ENCODE results near the gene C20orf204. TPM values are rescaled to one million over a fixed set of nuclear protein-coding genes. Genes with fewer than 3 reads are reported as not detected.

The C20orf204 gene
- total RNA-seq, 1 experiment from 2014 or later, result not detected

DNA sequence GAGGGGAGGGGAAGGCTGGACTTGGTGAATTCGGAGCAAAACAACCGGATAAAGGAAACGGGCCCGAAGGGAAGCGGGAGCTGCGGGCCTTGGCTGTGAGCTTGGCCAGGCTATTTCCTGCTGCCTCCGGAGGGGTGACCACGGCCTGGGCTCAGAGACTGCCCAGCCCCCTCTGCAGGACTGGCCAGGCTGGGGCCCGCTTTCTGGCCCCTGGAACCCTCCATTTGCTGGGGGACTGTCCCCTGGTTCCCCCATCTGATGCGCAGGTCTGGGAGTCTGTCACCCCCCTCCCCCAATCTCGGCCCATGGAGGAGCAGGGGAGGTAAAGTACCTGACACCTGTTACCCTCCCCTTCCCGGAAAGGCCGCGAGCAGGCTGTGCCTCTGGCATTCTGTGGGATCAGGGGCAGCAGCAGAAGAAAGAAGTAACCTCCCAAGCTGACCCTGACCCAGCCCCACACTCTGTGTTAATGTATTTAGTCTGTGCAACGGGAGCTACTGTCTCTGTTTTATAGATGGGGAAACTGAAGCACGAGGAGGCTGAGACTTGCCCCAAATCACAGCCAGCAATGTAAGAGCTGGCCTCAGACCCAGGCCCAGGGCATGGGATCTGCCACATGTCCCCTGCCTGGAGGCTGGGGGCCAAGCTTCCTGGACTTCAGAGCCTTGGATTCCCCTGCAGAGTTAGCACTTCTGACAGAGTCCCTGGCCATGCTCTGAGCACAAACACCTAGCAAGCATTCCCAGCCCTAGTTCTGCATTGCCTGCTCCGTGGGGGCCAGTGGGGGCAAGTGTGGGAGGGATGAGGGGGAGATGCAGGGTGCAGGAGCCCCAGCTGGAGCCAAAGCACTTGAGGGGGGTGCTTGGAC, 3.5 kb downstream of the C20orf204 start:
- in situ Hi-C loops (cut with HindIII; ENCODE audit: low pct_unique_long_range_greater_than_20kb, low sequenced_read_pairs), result no loop called here
- DNase-seq (ENCODE audit: low read depth), result no peak

DNA sequence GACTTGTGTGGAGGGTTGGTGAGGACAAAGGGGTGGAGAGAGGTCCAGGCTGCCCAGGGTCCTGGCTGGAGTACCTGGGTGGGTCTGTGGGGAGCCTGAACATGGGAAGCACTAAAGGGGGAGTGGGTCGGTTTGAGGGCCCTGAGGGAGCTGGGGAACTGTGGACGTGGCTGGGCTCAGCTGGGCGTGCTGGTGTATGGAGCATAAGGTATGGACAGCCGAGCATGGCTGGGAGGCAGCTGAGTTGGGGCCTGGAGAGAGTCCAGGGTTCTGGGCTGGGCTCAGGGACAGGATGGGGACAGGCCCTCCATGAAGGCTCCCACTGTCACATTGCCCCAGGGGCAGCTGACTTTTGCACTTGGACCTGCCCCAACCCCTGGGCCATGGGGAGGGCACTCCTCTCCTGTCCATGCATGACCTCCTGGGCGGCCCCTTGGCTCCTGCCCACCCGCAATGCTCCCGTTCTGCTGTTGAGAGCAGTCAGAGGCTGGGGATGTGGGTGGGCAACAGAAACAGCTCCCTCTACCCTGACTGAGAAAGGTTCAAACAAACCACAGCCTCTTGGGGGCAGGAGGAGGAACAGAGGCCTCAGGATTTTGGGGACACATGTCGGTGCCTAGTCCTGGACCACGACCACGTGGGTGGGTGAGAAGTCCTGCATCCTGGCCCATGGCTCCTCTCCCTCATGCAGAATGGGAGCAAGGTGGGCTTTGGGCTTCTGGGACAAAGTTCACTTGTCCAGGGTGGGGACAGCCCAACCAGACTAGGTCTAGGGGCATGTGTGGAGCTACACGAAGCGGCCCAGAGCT, 4.5 kb downstream of the C20orf204 start:
- in situ Hi-C loops (cut with HindIII; ENCODE audit: low pct_unique_long_range_greater_than_20kb, low sequenced_read_pairs), result no loop called here
- no peak for DNase-seq (ENCODE audit: low read depth)

DNA sequence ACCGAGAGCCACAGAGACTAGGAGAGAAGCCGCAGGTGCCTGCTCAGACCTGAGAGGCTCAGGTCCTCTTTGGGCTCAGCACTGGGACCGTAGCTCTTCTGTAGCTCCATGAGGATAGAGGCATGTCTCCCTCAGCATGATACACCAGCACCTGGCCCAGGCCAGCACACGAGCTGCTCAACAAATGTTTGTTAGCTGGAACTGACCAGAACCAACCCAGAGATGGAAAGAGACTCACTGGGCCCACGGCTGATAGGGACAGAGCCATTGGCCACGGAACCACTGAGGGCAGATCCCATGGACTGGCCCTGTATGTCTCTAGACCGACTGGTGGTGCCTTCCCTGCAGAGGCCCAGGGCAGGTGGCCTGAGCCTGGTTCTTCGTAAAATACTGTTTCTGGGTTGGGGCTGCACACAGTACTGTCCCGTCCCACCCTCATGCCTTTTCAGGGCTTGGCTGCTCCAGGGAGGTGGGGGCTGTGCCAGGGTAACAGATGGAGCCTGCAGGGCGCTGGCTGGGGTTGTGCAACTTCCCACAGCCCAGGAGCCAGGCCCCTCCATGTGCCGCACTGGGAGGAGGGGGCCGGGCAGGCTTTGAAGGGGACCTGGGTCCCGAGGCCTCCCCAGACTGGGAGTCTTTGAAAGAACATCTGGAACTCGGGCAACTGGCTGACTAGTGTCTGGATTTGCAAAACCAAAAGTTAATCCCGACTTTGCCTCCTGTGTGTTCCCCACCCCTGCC, 5.2 kb downstream of the C20orf204 start:
- in situ Hi-C loops (cut with HindIII; ENCODE audit: low pct_unique_long_range_greater_than_20kb, low sequenced_read_pairs), result no loop called here
- DNase-seq (ENCODE audit: low read depth), result no peak

DNA sequence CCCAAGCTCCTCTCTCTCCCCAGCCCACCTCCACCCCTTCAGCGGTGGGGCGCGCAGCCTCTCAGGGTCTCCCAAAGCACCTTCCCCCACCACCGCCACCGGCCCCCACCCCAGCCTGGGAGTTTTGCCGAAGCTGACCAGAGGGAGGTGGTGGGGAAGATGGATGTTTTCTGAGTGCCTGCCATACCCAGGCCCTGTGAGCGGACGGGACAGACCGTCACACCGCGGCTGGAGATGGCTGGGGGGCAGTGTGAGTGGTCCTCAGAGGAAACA, 5.7 kb downstream of the C20orf204 start:
- no peak for DNase-seq (ENCODE audit: low read depth)
- in situ Hi-C loops (cut with HindIII; ENCODE audit: low pct_unique_long_range_greater_than_20kb, low sequenced_read_pairs), result no loop called here

DNA sequence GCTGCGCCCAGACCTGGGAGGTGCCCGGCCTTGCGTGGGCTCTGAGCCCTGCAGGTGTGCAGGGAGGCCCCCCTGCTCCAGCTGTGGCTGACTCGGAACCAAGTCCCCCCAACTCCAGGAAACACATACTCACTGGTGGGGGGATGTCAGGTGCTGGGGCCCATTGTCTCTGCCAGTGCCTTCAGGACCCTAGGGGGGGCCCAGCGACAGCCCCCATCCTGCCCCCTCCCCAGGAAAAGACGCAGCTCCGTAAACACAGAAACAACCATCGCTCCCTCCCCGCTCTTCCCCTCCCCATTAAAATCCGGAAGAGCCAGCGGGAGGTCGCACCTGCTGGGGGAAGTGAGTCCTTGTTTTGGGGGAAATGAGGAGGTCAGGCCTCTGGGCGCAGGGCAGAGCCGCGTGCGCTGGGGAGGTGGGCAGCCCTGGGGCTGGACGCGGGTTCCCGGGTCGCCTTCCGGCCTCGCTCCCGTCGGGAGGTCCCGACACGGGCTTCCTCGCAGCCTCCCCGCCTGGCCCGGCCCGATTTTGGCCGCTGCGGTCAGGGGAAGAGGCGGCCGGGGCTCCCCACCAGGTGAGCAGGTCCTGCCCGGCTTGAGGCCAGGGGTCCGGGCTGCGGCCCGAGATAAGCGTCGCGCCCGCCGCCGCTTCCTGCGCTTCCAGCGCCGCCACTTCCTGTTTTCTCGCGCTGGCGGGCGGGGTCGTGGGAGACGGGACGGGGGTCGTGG, 6.2 kb downstream of the C20orf204 start:
- in situ Hi-C loops (cut with HindIII; ENCODE audit: low pct_unique_long_range_greater_than_20kb, low sequenced_read_pairs), result no loop called here
- no peak for DNase-seq (ENCODE audit: low read depth)

DNA sequence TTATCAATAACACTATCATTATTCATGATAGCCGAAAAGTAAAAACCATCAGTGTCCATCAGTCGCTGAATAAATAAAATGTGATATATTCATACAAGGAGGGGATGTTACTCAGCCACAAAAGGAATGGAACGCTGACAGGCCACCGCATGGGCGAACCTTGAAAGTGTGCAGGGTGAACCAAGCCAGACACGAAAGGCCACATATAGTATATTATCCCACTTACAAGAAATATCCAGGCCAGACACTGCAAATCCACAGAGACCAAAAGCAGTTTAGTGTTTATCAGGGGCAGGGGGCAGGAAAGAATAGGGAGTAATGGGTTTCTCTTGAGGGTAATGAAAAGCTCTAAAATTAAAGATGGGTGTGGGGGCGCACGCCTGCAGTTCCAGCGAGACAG, 7.8 kb downstream of the C20orf204 start:
- in situ Hi-C loops (cut with HindIII; ENCODE audit: low pct_unique_long_range_greater_than_20kb, low sequenced_read_pairs), result no loop called here
- DNase-seq (ENCODE audit: low read depth), result no peak

DNA sequence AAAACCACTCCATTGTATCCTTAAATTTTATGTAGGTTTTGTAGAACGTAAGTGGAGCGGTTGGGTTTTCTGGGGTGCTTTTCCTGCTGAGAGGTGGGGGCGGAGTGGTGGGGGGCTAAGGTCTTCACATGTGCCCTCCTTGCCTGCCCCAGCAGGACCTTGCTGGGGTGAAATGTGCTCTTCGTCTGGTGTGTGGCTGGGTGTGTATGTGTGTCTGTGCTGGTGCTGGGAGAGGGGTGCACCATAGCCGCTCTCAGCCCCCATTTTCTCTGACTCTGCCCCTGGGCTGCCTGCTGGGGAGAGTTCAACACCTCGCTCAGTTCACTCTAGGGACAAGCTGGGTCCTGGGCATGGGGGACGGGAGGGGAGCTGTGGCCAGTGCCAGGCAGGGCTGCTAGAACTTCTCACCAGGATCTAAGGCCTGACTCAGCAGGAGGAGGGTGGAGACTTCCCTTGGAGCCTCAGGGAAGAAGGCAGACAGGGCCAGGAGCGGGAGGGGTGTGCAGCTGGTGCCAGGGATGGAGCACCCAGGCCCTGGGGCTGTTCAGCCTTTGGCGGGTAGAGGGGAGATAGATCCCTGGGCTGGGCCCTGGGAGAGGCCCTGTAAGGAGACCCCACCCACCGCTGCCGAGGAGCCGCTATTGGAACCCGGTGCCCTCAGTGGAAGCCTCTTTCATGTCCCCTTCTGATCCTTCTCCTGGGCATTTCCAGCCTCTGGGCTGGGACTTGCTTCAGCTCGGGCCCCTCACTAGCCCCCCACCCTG, 8.7 kb downstream of the C20orf204 start:
- in situ Hi-C loops (cut with HindIII; ENCODE audit: low pct_unique_long_range_greater_than_20kb, low sequenced_read_pairs), result no loop called here
- DNase-seq (ENCODE audit: low read depth), result peak; percentile 67

DNA sequence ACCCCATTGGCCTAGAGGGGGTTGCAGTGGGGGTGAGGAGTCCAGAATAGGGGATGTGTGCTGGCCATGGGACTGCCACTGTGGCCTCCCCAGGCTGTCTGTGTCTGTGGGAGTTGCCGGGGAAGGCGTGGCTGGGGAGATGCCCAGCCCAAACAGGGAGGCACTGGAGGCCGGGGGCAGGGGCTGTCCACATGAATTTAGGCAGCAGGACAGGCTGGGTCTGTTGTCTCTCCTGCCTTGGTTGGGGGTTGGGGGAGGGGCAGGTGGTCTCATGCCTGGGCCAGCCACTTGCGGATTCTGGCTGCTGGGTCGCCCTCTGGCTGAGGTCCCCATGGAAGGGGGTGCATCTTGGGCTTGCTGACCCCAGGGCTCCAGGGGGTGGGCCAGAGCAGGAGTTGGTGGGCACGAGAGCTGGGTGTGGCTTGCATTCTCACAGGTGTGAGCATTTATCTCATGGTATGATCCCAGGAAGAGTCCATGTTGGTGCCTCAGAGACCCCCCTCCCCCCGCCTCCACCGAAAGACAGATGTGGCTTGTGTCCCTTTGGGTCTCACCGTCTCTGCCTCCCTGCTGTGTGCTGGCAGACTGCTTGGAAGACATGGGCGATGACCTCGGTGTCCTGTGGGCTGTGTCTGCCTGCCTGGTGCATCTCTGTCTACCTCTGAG, 9.5 kb downstream of the C20orf204 start:
- DNase-seq (ENCODE audit: low read depth), result no peak
- in situ Hi-C loops (cut with HindIII; ENCODE audit: low pct_unique_long_range_greater_than_20kb, low sequenced_read_pairs), result no loop called here

DNA sequence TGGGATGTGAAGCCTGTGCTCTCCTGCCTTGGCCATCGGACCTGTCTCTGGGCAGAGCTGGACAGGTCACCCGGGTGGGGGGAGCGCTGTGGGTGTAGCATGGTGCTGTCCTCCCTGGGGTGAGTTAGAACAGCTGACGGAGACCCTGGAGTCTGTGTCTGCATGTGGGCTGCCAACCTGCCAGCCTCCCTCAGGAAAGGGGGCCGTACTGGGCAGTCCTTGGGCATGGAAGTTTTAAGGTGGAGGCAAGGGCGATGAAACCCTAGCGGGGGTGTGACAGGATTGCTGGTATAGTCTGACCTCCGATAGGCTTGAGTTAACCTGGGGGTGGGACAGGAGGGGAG, 11.0 kb downstream of the C20orf204 start:
- in situ Hi-C loops (cut with HindIII; ENCODE audit: low pct_unique_long_range_greater_than_20kb, low sequenced_read_pairs), result no loop called here
- DNase-seq (ENCODE audit: low read depth), result no peak

DNA sequence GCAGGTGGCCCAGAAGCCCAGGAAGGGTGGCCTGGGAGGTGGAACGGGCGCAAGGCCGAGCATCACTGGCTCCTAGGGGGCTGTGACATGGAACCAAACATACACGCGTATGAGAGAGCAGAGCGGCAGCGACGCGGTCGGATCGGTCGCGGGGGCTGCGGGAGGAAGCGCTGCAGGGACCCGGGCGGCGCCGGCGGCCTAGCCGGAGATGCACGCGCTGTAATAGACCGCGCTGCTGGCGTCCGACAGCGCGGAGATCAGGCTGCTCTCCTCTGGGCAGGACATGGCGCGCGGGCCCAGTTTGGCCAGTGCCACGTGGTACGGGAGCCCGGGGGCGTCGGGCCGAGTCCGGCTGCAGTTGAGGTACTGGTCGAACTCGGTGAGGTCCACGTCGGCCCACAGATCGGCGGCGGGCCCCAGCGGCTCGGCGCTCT, 12.0 kb downstream of the C20orf204 start:
- in situ Hi-C loops (cut with HindIII; ENCODE audit: low pct_unique_long_range_greater_than_20kb, low sequenced_read_pairs), result no loop called here
- DNase-seq (ENCODE audit: low read depth), result no peak

DNA sequence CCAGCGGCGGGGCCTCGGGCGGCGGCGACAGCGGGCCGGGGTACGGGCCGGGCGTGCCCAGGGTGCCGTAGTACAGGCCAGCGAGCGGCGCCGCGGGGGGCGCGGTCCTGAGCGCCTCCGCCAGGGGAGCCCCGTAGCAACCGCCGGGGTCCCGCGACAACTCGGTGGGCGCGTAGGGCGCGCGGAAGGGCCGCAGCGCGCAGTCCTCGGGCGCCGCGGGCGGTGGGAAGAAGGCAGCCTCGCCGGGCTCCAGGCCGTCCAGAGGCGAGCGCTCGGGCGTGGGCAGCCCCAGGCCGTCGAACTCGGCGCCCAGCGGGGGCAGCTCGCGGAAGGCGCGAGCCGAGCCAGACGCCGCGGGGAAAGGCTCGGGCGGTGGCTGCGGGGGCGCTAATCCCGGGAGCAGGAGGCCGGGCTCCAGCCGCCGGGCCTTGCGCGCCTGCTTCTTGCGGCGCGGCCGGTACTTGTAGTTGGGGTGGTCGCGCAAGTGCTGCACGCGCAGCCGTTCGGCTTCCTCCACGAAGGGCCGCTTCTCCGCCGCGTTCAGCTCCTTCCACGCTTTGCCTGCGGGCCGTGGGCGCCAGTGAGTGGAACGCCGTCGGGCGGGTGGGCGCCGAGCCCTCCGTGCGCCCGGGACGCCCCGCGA, 12.5 kb downstream of the C20orf204 start:
- in situ Hi-C loops (cut with HindIII; ENCODE audit: low pct_unique_long_range_greater_than_20kb, low sequenced_read_pairs), result no loop called here

DNA sequence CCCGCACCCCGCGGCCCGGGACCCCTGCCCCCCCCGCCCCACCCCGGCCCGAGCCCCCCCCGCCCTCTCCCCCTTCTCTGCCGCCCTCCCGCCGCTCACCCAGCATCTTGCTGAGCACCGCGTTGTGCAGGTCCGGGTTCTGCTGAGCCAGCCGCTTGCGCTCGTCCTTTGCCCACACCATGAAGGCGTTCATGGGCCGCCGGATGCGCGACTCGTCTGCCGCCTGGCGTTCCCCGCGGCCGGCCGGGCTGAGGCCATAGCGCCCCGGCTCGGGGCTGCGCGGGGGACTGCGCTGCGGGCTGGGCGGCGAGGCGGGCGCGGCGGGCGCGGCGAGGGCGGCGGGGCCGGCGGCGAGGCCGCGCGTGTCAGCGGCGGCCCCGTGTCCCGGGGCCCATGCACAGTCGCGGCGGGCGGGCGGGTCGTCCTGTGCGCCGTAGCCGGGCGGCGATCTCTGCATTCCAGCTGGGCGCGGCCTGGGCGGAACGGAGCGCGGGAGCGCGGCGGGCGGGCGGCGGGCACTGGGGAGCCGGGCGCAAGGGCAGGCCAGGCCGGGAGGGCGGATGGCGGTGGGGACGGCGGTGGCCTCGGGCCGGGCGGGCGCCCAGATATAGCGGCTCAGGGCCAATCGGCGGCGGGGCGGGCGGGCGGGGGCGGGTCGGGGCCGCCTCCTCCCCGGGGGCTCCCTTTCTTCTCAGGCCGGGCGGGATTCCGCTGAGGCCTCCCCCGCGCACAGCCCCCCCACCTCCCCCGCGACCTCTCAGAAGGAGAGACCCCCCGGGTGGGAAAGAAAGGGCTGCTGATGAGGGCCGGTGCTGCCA, 13.3 kb downstream of the C20orf204 start, which contains the start of gene SOX18:
TSS of gene SOX18 (minus strand) at position 580 of the 818 bp plus-strand sequence. CDS start at position 457, 123 bp downstream.
- DNase-seq (ENCODE audit: low read depth), result no peak
- in situ Hi-C loops (cut with HindIII; ENCODE audit: low pct_unique_long_range_greater_than_20kb, low sequenced_read_pairs), result no loop called here

More for the DNA sequence above, 12.5 kb downstream of the C20orf204 start:
- DNase-seq (ENCODE audit: low read depth), result no peak

DNA sequence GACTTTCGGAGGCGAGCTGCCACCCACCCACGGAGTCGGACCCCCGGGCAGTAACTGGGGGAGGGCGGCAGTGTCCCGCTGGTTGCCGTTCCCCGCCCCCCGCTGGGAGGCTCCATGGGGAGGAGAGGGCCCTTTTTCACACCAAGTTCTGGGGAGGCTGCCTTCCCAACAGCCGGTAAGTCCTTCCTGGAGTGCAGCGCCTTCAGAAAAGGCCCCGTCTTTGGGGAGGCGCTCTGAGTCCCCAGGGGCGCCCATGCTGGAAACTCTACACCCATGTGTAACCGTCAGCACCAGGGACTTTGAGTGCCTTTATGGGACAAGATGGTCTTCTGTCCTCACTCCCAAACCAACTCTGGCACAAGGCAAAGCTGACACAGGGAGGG, 13.9 kb downstream of the C20orf204 start:
- in situ Hi-C loops (cut with HindIII; ENCODE audit: low pct_unique_long_range_greater_than_20kb, low sequenced_read_pairs), result no loop called here
- no peak for DNase-seq (ENCODE audit: low read depth)

DNA sequence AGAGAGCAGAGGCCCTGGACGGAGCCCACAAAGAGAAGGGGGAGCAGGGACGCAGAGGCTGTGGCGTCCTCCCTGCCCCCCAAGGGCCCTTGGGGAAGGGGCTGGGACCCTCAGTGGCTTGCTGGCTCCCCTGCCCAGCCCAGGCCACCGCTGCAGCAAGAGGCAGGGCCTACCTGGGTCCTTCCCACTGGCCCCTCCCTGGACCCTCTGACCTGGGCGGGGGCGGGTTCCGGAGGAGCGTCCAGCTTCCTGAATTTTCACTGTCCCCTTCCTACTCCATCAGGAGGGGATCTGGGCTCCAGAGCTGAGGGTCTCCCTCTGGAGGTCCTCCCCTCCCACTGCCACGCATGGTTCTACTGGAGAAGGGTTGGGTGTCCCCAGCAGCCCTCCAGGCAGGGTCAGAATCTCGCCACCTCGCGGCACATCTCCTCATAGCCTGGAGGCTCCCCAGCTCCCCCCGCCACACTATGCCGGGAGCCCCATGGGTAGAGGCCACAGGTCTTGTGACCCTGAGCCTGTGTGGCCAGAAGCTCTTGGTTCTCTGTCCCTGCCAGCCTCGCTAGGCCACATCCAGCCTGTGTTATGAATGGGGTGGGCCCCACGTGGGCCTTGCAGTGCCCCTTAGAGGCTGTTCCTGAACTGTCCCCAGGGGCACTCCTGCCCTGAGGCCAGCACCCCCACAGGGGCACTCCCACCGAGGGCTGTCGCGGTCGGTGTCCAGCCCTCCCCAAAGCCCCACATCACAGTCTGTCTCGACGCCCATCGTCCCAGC, 14.5 kb downstream of the C20orf204 start:
- DNase-seq (ENCODE audit: low read depth), result no peak
- in situ Hi-C loops (cut with HindIII; ENCODE audit: low pct_unique_long_range_greater_than_20kb, low sequenced_read_pairs), result no loop called here

DNA sequence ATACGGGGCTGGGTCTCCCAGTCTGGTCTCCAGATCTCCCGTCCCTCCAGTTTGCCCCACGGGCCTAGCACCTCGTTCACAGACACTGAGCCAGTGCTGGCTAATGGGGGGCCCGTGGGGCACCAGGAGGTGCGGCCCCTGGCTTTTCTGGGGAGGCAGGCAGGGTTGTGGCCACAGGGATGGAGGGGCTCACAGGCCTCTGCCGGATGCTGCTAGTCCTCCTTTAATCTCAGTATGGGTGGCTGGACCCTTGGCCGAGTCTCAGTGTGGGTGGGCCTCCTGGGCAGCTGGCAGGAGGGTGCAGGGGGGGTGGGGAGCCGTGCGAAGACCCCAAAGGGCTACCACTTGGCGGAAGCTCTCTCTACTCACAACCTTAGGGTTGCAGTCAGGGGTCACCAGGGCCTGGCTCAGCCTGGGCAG, 15.1 kb downstream of the C20orf204 start:
- no peak for DNase-seq (ENCODE audit: low read depth)
- in situ Hi-C loops (cut with HindIII; ENCODE audit: low pct_unique_long_range_greater_than_20kb, low sequenced_read_pairs), result no loop called here

Measured in Caki2 (cell line).